HEK293T (cell line): ENCODE data around the gene VWA8.
A peak's percentile ranks its signal among the peaks of the same experiment; 100 is the strongest.

Source experiments
- CTCF ChIA-PET: fragments of 350-600 bp; formaldehyde crosslinking; extraction: SDS; loops from one replicate; lab custom pipeline; 2021; ENCODE audit warnings: antibody characterized with exemption, inconsistent platforms; lab: Yijun Ruan, JAX
- POLR2A ChIA-PET: fragments of 350-600 bp; formaldehyde crosslinking; extraction: SDS; loops from one replicate; lab custom pipeline; 2020; ENCODE audit warnings: antibody characterized with exemption, inconsistent platforms; lab: Yijun Ruan, JAX
- DNase-seq: peaks from one replicate; pipeline ENCODE4 v3.0.0; 2012; ENCODE audit warnings: mixed read lengths; ENCODE audit errors: extremely low spot score
- ARNT ChIP-seq: fragments of 450-650 bp; IDR thresholded peaks from 2 replicates; pipeline ENCODE4 v1.6.1; 2017; ENCODE audit warnings: mild to moderate bottlenecking
- BHLHE40 ChIP-seq: fragments of 450-650 bp; IDR thresholded peaks from 2 replicates; pipeline ENCODE4 v1.6.1; 2016; ENCODE audit warnings: mild to moderate bottlenecking, moderate library complexity, borderline replicate concordance
- CTBP1 ChIP-seq: fragments of 450-650 bp; IDR thresholded peaks from 2 replicates; pipeline ENCODE4 v1.6.1; 2016; ENCODE audit warnings: borderline replicate concordance
- ELF4 ChIP-seq: fragments of 450-650 bp; IDR thresholded peaks from 2 replicates; pipeline ENCODE4 v1.6.1; 2017; ENCODE audit warnings: antibody characterized with exemption
- FOXA1 ChIP-seq: fragments of 450-650 bp; IDR thresholded peaks from 2 replicates; pipeline ENCODE4 v1.6.1; 2016; ENCODE audit warnings: mild to moderate bottlenecking
- FOXK2 ChIP-seq: fragments of 450-650 bp; IDR thresholded peaks from 2 replicates; pipeline ENCODE4 v1.6.1; 2016; ENCODE audit warnings: mild to moderate bottlenecking
- FOXM1 ChIP-seq: fragments of 450-650 bp; IDR thresholded peaks from 2 replicates; pipeline ENCODE4 v1.6.1; 2017; ENCODE audit warnings: mild to moderate bottlenecking, borderline replicate concordance
- HDGF ChIP-seq: fragments of 450-650 bp; IDR thresholded peaks from 2 replicates; pipeline ENCODE4 v1.6.1; 2017; ENCODE audit warnings: antibody characterized with exemption, borderline replicate concordance
- L3MBTL2 ChIP-seq: fragments of 450-650 bp; conservative IDR thresholded peaks from 2 replicates; pipeline ENCODE4 v1.6.1; 2016; ENCODE audit warnings: mild to moderate bottlenecking
- LEF1 ChIP-seq: fragments of 450-650 bp; IDR thresholded peaks from 2 replicates; pipeline ENCODE4 v1.6.1; 2017; ENCODE audit warnings: mild to moderate bottlenecking, borderline replicate concordance
- NFRKB ChIP-seq: fragments of 450-650 bp; IDR thresholded peaks from 2 replicates; pipeline ENCODE4 v1.6.1; 2016; ENCODE audit warnings: mild to moderate bottlenecking, moderate library complexity
- SP1 ChIP-seq: fragments of 450-650 bp; IDR thresholded peaks from 2 replicates; pipeline ENCODE4 v1.6.1; 2017
- SUZ12 ChIP-seq: fragments of 450-650 bp; IDR thresholded peaks from 2 replicates; pipeline ENCODE4 v1.6.1; 2016; ENCODE audit warnings: mild to moderate bottlenecking
- TARDBP ChIP-seq: fragments of 450-650 bp; IDR thresholded peaks from 2 replicates; pipeline ENCODE4 v1.6.1; 2016
- ZNF384 ChIP-seq: fragments of 450-650 bp; IDR thresholded peaks from 2 replicates; pipeline ENCODE4 v1.6.1; 2016
- TF ChIP-seq, protein P1 (sequence below): fragments of 450-650 bp; IDR thresholded peaks from 2 replicates; pipeline ENCODE4 v1.6.1; 2016

VWA8 gene

DNA sequence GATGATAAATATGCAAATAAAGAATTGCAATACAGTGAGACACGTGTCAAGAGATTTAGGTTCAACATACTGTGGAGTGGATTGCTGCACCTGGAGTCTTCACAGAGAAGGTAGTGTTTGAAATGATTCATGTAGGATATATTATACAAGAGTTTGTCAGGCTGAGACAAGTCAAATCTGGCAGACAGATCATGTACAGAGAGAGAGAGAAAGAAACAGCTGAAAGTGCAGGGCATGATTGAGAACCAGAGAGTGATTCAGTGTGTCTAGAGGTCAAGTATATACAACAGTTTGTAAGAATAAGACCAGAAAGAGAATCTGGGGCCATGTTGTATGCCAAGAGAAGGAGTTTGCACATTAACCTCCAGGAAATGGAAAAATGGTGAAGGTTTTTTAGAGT is 2.1 kb upstream of the VWA8 start:
- TF ChIP-seq TARDBP (no peak), HDGF (no peak), ZNF384 (no peak), BHLHE40 (no peak), L3MBTL2 (no peak), FOXK2 (no peak), CTBP1 (no peak), SP1 (no peak), SUZ12 (no peak), ARNT (no peak), LEF1 (no peak)
- TF ChIP-seq, protein P1, sequence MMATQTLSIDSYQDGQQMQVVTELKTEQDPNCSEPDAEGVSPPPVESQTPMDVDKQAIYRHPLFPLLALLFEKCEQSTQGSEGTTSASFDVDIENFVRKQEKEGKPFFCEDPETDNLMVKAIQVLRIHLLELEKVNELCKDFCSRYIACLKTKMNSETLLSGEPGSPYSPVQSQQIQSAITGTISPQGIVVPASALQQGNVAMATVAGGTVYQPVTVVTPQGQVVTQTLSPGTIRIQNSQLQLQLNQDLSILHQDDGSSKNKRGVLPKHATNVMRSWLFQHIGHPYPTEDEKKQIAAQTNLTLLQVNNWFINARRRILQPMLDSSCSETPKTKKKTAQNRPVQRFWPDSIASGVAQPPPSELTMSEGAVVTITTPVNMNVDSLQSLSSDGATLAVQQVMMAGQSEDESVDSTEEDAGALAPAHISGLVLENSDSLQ = no peak
- ChIA-PET POLR2A (no interaction called here), CTCF (interaction anchor here (0.5 kb wide), 1 partner anchor 303 kb away, joined by 4 read pairs; no protein-coding TSS in a partner anchor)
- DNase-seq = no peak

DNA sequence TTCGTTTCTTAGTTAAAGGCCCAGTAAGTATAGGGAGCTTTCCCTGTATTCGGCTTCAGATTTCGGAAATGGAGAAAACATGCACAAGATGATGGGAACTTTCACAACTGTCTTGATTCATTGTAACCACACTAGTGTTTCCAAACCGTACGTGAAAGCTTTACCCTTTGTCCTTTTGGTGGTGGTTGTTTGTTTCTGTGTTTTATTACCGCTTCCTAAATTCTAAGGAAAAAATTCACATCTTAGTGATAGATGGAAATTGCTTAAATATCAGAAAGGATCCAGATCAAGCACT is 504 bp upstream of the VWA8 start:
- no peak for DNase-seq
- POLR2A ChIA-PET = interaction anchor here (0.6 to 2.0 kb wide), 8 partner anchors 11 to 274 kb away, joined by 3 to 8 read pairs (median 5); partner anchors contain the start of gene DGKH
- CTCF ChIA-PET = no interaction called here
- no peak for TF ChIP-seq BHLHE40
- TF ChIP-seq ARNT = no peak
- no peak for TF ChIP-seq NFRKB
- no peak for TF ChIP-seq FOXK2
- no peak for TF ChIP-seq FOXA1
- TF ChIP-seq SP1 = no peak
- TF ChIP-seq, protein P1 = no peak
- TF ChIP-seq TARDBP = no peak
- no peak for TF ChIP-seq SUZ12
- TF ChIP-seq ZNF384 = no peak
- TF ChIP-seq LEF1 = no peak
- no peak for TF ChIP-seq CTBP1
- TF ChIP-seq ELF4 = no peak

DNA sequence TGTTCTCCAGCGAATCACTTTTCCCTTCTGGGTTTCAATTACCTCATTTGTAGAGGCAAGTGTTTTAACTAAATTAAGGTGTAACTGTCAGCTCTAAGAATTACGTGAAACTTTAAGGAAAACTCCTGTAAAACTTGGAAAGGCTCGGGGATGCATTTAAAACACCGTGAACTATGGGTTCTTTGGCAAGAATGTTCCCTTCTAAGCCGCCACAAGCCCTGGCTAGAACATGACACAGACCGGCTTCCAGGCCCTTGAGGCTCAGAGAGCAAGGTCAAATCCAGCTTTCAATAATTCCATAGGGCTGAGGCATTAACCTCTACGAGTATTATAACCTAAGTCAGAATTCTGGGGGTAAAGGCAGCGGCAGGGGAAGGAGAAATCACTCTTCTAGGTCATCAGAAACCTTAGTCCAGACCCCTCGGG is 685 bp downstream of the VWA8 start:
- ChIA-PET POLR2A (interaction anchor here (0.9 to 1.7 kb wide), 6 partner anchors 8 to 548 kb away, joined by 3 to 6 read pairs (median 5); no protein-coding TSS in a partner anchor), CTCF (interaction anchor here (0.6 kb wide), 1 partner anchor 69 kb away, joined by 3 read pairs; no protein-coding TSS in a partner anchor)
- TF ChIP-seq BHLHE40 (no peak), FOXM1 (0 out of 2 replicates have a peak, but pooled peaks have one; percentile 11), L3MBTL2 (no peak)
- TF ChIP-seq, protein P1 = peak; percentile 54
- DNase-seq = no peak

DNA sequence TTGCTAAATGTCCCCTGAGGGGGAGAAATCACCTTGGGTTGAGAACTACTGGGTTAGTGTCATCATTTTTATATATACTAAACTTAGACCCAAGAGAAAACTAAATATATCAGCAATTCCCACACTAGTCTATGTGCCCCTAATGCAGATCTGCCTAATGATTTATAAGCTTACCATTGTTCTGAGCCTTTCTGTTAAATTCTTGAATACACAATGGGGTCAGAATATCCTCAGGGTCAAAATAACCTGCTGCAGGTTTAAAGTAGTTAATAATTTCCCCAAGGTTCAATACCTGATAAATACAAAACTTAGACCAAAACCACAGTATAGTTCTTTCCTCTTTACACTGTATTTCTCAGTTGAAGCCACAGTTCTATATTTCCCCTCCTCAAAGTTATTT is 4.6 kb downstream of the VWA8 start:
- no peak for DNase-seq
- ChIA-PET POLR2A (no interaction called here), CTCF (no interaction called here)
- TF ChIP-seq NFRKB (no peak), ZNF384 (no peak), SUZ12 (no peak), LEF1 (no peak), BHLHE40 (no peak), FOXM1 (no peak)

DNA sequence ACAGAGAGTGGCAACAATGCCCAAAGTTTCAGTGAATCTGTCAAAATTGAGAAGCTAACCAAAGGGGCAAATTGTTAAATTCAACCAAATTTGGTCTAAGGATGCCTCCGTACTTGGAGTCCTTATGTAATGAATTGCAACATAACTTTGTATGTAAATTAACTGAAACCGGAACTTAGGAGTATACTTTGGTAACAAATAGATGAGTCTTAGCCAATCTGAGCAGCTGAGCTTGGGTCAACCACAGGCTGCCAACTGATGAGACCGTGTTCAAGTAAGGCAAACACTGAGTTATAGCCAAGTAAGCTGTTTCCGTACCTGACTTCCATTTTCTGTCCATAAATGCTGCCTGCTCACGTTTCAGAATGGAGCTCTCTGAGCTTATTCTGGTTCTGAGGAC is 5.3 kb downstream of the VWA8 start:
- ChIA-PET CTCF (no interaction called here), POLR2A (no interaction called here)
- no peak for TF ChIP-seq LEF1
- no peak for DNase-seq

DNA sequence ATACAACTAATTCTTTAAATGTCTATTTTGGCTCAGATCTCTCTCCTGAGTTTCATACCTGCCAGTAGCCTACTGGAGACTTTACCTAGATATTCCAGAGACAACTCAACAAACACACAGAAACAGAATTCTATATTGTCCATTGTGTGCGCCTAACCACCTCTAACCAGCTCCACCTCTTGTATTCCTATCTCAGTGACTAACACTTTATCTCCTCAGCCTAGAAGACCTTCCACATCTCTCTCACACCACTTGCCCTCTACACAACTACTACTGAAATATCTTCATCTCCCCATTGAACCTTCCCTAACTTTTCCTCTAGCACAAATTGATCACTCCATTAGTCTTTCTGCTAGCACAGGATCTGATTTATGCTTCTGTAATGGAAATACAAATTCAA is 6.7 kb downstream of the VWA8 start:
- ChIA-PET CTCF (no interaction called here), POLR2A (no interaction called here)
- TF ChIP-seq SP1 = no peak
- TF ChIP-seq SUZ12 = no peak
- no peak for TF ChIP-seq FOXA1
- no peak for TF ChIP-seq FOXK2
- no peak for TF ChIP-seq BHLHE40
- TF ChIP-seq NFRKB = no peak
- no peak for TF ChIP-seq ZNF384
- TF ChIP-seq, protein P1 = no peak
- no peak for TF ChIP-seq L3MBTL2
- no peak for TF ChIP-seq ELF4
- no peak for DNase-seq
